HL-60 (cell line): ENCODE results near the gene LAMTOR2.
"Not testable (repeated sequence)": the region's sequence is repeated elsewhere in the genome, so short reads cannot be mapped to it uniquely, and the experiment has no call there.

Experiments
- DNase-seq, 2 experiments: peaks; one replicate each; pipeline ENCODE4 v3.0.0-alpha.2; 2010 to 2020; ENCODE audit warnings: low read depth in 1 of 2, low spot score in 1 of 2
- H3K27ac ChIP-seq: fragments of 250-450 bp; sonication (Bioruptor Pico); replicated peaks from 2 replicates; pipeline ENCODE4 v1.5.1; 2020; ENCODE audit warnings: mild to moderate bottlenecking, moderate library complexity
- H3K27me3 ChIP-seq: fragments of 250-450 bp; sonication (Bioruptor Pico); 2 replicates; pipeline ENCODE4 v1.5.1; 2021; ENCODE audit warnings: mild to moderate bottlenecking, moderate library complexity; ENCODE audit not compliant: insufficient read depth, poor library complexity, severe bottlenecking
- H3K4me3 ChIP-seq: replicated peaks from 2 replicates; pipeline ENCODE4 v1.5.1; 2011; ENCODE audit warnings: mild to moderate bottlenecking, control low read depth, low read length; ENCODE audit not compliant: insufficient read depth
- GABPA ChIP-seq: IDR thresholded peaks from 2 replicates; pipeline ENCODE4 v1.6.1; 2012; ENCODE audit warnings: low read depth
- POLR2AphosphoS5 ChIP-seq: IDR thresholded peaks from 2 replicates; pipeline ENCODE4 v1.6.1; 2012; ENCODE audit warnings: low read depth
- SPI1 ChIP-seq: IDR thresholded peaks from 2 replicates; pipeline ENCODE4 v1.6.1; 2012; ENCODE audit warnings: low read depth, mild to moderate bottlenecking, borderline replicate concordance
- TF ChIP-seq, protein P1 (sequence below): IDR thresholded peaks from 2 replicates; pipeline ENCODE4 v1.6.1; 2012; ENCODE audit warnings: low read depth; ENCODE audit not compliant: insufficient replicate concordance
- TF ChIP-seq, protein P2 (sequence below): IDR thresholded peaks from one replicate; pipeline ENCODE4 v1.5.1; 2011; ENCODE audit warnings: low read length, control low read depth, inconsistent platforms; ENCODE audit not compliant: insufficient read depth

The LAMTOR2 gene

DNA sequence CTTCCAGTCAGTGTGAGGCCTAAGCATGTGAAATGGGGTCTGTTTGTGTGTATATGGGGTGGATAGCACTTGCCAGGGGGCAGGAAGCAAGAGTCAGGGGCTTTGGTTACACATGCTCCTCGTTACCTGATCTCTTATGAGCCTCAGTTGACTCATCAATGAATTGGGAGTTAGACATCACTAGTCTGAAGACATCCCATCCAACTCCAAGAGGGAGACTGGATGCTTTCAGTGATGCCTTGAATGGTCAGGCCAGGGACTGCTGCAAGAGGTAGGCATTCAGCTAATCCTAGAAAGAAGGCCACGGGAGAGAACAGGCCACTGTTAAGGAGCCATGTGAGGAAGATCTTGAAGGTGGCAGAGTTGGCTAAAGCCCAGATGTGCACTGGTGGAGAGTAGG lies 12.7 kb downstream of the LAMTOR2 start:
- TF ChIP-seq, protein P1, sequence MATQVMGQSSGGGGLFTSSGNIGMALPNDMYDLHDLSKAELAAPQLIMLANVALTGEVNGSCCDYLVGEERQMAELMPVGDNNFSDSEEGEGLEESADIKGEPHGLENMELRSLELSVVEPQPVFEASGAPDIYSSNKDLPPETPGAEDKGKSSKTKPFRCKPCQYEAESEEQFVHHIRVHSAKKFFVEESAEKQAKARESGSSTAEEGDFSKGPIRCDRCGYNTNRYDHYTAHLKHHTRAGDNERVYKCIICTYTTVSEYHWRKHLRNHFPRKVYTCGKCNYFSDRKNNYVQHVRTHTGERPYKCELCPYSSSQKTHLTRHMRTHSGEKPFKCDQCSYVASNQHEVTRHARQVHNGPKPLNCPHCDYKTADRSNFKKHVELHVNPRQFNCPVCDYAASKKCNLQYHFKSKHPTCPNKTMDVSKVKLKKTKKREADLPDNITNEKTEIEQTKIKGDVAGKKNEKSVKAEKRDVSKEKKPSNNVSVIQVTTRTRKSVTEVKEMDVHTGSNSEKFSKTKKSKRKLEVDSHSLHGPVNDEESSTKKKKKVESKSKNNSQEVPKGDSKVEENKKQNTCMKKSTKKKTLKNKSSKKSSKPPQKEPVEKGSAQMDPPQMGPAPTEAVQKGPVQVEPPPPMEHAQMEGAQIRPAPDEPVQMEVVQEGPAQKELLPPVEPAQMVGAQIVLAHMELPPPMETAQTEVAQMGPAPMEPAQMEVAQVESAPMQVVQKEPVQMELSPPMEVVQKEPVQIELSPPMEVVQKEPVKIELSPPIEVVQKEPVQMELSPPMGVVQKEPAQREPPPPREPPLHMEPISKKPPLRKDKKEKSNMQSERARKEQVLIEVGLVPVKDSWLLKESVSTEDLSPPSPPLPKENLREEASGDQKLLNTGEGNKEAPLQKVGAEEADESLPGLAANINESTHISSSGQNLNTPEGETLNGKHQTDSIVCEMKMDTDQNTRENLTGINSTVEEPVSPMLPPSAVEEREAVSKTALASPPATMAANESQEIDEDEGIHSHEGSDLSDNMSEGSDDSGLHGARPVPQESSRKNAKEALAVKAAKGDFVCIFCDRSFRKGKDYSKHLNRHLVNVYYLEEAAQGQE, result no peak
- TF ChIP-seq, protein P2, sequence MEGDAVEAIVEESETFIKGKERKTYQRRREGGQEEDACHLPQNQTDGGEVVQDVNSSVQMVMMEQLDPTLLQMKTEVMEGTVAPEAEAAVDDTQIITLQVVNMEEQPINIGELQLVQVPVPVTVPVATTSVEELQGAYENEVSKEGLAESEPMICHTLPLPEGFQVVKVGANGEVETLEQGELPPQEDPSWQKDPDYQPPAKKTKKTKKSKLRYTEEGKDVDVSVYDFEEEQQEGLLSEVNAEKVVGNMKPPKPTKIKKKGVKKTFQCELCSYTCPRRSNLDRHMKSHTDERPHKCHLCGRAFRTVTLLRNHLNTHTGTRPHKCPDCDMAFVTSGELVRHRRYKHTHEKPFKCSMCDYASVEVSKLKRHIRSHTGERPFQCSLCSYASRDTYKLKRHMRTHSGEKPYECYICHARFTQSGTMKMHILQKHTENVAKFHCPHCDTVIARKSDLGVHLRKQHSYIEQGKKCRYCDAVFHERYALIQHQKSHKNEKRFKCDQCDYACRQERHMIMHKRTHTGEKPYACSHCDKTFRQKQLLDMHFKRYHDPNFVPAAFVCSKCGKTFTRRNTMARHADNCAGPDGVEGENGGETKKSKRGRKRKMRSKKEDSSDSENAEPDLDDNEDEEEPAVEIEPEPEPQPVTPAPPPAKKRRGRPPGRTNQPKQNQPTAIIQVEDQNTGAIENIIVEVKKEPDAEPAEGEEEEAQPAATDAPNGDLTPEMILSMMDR, result no peak
- TF ChIP-seq POLR2AphosphoS5 (no peak), GABPA (no peak), SPI1 (no peak)
- no peak for DNase-seq
- no peak overlapping the region for H3K4me3 ChIP-seq
- H3K27me3 ChIP-seq, result no peaks in the 10 kb centered on the region
- H3K27ac ChIP-seq, result no peak overlapping the region

DNA sequence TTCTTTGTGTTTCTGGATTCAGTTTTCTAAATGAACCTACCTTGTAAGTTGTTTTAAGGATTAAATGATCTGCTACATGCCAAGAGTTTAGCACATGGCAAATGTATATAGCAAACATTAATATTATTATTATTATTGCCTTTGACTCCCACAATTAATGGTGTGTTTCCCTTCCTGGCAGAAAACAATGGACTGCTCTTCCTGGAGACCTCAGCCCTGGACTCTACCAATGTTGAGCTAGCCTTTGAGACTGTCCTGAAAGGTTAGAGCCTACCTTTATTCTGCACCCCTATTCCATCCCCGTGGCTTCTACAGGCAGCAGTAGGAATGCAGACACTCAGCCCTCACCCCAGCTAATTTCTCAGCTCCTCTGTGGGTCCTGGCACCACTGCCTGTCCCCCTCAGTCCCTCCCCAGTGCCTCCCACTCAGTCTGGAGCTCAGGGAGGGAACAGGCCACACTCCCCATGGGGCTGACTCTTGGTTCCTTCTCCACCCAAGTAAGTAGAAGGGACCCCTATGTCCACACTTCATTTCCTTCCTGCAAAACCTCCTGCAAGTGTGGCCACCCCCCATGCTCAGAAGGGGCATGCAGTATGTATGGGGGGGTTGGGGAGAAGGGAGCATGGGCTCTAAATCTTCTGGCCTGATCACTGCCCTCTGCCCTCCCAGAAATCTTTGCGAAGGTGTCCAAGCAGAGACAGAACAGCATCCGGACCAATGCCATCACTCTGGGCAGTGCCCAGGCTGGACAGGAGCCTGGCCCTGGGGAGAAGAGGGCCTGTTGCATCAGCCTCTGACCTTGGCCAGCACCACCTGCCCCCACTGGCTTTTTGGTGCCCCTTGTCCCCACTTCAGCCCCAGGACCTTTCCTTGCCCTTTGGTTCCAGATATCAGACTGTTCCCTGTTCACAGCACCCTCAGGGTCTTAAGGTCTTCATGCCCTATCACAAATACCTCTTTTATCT lies 15.2 kb downstream of the LAMTOR2 start:
- TF ChIP-seq POLR2AphosphoS5 (no peak), GABPA (no peak), SPI1 (no peak)
- TF ChIP-seq, protein P2, result no peak
- TF ChIP-seq, protein P1, result no peak
- no peak for DNase-seq
- H3K27ac ChIP-seq, result no peak overlapping the region
- H3K4me3 ChIP-seq, result no peak overlapping the region
- H3K27me3 ChIP-seq, result no peaks in the 10 kb centered on the region

DNA sequence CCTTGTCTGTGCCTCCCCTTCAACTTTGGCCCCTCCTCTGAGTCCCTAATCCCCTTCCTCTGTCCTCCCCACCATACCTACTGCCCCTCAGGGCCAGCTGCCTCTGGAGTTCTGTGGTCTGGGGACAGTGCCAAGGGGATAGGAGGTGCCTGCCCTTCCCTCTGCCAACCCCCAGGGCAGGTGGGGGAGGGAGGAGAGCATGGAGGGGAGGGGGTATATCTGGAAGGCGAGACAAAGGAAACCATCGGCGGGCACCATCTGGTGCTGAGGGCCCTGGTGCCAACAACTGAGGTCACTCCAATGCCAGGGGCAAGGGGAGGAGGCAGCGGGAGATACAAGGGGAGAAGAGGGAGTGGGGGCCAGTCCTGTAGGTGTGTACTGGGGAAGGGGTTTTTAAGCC lies 16.0 kb downstream of the LAMTOR2 start:
- TF ChIP-seq POLR2AphosphoS5 (no peak), GABPA (no peak), SPI1 (no peak)
- TF ChIP-seq, protein P1, result no peak
- TF ChIP-seq, protein P2, result no peak
- H3K27me3 ChIP-seq, result no peaks in the 10 kb centered on the region
- H3K27ac ChIP-seq, result no peak overlapping the region
- H3K4me3 ChIP-seq, result no peak overlapping the region
- no peak for DNase-seq

DNA sequence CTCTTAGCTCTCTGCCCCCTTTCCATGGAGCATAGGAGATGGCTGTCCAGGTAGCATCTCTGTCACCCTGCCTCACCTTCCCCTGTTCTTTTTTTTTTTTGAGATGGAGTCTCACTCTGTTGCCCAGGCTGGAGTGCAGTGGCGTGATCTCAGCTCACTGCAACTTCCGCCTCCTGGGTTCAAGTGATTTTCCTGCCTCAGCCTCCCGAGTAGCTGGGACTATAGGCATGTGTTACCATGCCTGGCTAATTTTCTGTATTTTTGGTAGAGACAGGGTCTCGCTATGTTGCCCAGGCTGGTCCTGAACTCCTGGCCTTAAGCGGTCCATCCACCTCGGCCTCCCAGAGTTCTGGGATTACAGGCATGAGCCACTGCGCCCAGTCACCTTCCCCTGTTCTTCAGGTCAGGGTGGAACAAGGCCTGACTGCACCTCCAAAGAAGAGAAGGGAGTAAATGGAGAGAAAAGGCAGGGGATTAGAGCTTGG lies 16.8 kb downstream of the LAMTOR2 start:
- H3K27me3 ChIP-seq, DNase-seq, H3K27ac ChIP-seq, H3K4me3 ChIP-seq: not testable (repeated sequence)
